AG04450 (cell line): ENCODE data around the gene FAM185A. TPM values are rescaled to one million over a fixed set of nuclear protein-coding genes. Genes with fewer than 3 reads are reported as not detected.
A peak's percentile ranks its signal among the peaks of the same experiment; 100 is the strongest.
"Not testable (repeated sequence)": the region's sequence is repeated elsewhere in the genome, so short reads cannot be mapped to it uniquely, and the experiment has no call there.

Experiments
- CTCF ChIA-PET: fragments of 300-600, 350-600 bp; formaldehyde crosslinking; extraction: SDS; loops from one replicate; lab custom pipeline; 2022; ENCODE audit warnings: antibody characterized with exemption, inconsistent platforms; lab: Charles Lee
- POLR2A ChIA-PET: fragments of 350-600 bp; formaldehyde crosslinking; extraction: SDS; loops from one replicate; lab custom pipeline; 2021; ENCODE audit warnings: antibody characterized with exemption, inconsistent platforms; lab: Yijun Ruan, JAX
- DNase-seq: peaks from one replicate; pipeline ENCODE4 v3.0.0-alpha.2; 2011; ENCODE audit warnings: low read depth, low spot score
- H3K27ac ChIP-seq: one replicate; pipeline ENCODE4 v1.5.1; 2012; ENCODE audit warnings: low read depth, low read length, control low read depth
- H3K27me3 ChIP-seq: one replicate; pipeline ENCODE4 v1.6.0; 2012; ENCODE audit warnings: low read length; ENCODE audit not compliant: control insufficient read depth, insufficient read depth
- H3K4me3 ChIP-seq: 2 replicates; pipeline ENCODE4 v1.5.1; 2011; ENCODE audit warnings: mild to moderate bottlenecking, low read depth, low read length, control low read depth
- H3K9me3 ChIP-seq: 2 replicates; pipeline ENCODE4 v1.5.1; 2012; ENCODE audit warnings: low read length; ENCODE audit not compliant: control insufficient read depth, insufficient read depth
- CTCF ChIP-seq: IDR thresholded peaks from 2 replicates; pipeline ENCODE4 v1.5.1; 2011; ENCODE audit warnings: low read depth, low read length, control low read depth, inconsistent platforms
- polyA plus RNA-seq: library from polyadenylated mRNA; depleted of rRNA; stranded (reverse); fragments of >200 nt; gene quantifications from 2 replicates; pipeline ENCODE4 v1.2.3, GENCODE V29; 2011

The FAM185A gene
- polyA plus RNA-seq, 1 experiment: 4.0 TPM

- Histone ChIP-seq H3K27ac (peak overlapping the region; percentile 69), H3K9me3 (no peaks in the 10 kb centered on the region), H3K27me3 (no peaks in the 10 kb centered on the region), H3K4me3 (no peak overlapping the region)
- CTCF ChIA-PET: interaction anchor here (2.4 kb wide), 1 partner anchor 226 kb away, joined by 20 read pairs; no protein-coding TSS in a partner anchor
- peak; percentile 81 for DNase-seq
- POLR2A ChIA-PET: interaction anchor here (0.6 to 2.1 kb wide), 5 partner anchors 39 to 79 kb away, joined by 4 to 6 read pairs (median 5); partner anchors contain the start of gene LRRC17
- TF ChIP-seq CTCF: no peak
These were observed 87.6 kb downstream of the FAM185A start for GRCh38 chr7:102836191-102836919.

GRCh38 chr7:102836977-102837376 is 88.2 kb downstream of the FAM185A start:
- Histone ChIP-seq H3K27me3 (no peaks in the 10 kb centered on the region), H3K27ac (peak overlapping the region; percentile 69), H3K9me3 (no peaks in the 10 kb centered on the region), H3K4me3 (no peak overlapping the region)
- ChIA-PET CTCF (interaction anchor here (2.4 kb wide), 1 partner anchor 225 kb away, joined by 20 read pairs; no protein-coding TSS in a partner anchor), POLR2A (interaction anchor here (0.8 to 2.1 kb wide), 4 partner anchors 38 to 78 kb away, joined by 5 to 6 read pairs (median 5); partner anchors contain the start of gene LRRC17)
- TF ChIP-seq CTCF: no peak
- no peak for DNase-seq

- DNase-seq: no peak
These were observed 89.0 kb downstream of the FAM185A start for GRCh38 chr7:102837802-102838201.

GRCh38 chr7:102838572-102839101 is 89.8 kb downstream of the FAM185A start:
- H3K27me3 ChIP-seq, CTCF ChIA-PET, H3K4me3 ChIP-seq, H3K27ac ChIP-seq, DNase-seq, H3K9me3 ChIP-seq: not testable (repeated sequence)
- POLR2A ChIA-PET: interaction anchor here (0.8 kb wide), 1 partner anchor 36 kb away, joined by 3 read pairs; no protein-coding TSS in a partner anchor

More at GRCh38 chr7:102837802-102838201, 89.0 kb downstream of the FAM185A start:
- TF ChIP-seq CTCF: no peak
- Histone ChIP-seq H3K27me3 (no peaks in the 10 kb centered on the region), H3K4me3 (no peak overlapping the region), H3K9me3 (no peaks in the 10 kb centered on the region), H3K27ac (no peak overlapping the region)
- CTCF ChIA-PET: interaction anchor here (2.4 kb wide), 1 partner anchor 224 kb away, joined by 20 read pairs; no protein-coding TSS in a partner anchor
- POLR2A ChIA-PET: interaction anchor here (0.8 kb wide), 1 partner anchor 36 kb away, joined by 3 read pairs; no protein-coding TSS in a partner anchor

GRCh38 chr7:102840404-102840803 is 91.6 kb downstream of the FAM185A start:
- TF ChIP-seq CTCF: no peak
- no peaks in the 10 kb centered on the region for H3K9me3 ChIP-seq
- no peak for DNase-seq
- POLR2A ChIA-PET: no interaction called here
- H3K4me3 ChIP-seq: no peak overlapping the region
- no peak overlapping the region for H3K27ac ChIP-seq
- CTCF ChIA-PET: no interaction called here
- no peaks in the 10 kb centered on the region for H3K27me3 ChIP-seq
